ENCODE results near the gene PNO1.

The PNO1 gene

DNA sequence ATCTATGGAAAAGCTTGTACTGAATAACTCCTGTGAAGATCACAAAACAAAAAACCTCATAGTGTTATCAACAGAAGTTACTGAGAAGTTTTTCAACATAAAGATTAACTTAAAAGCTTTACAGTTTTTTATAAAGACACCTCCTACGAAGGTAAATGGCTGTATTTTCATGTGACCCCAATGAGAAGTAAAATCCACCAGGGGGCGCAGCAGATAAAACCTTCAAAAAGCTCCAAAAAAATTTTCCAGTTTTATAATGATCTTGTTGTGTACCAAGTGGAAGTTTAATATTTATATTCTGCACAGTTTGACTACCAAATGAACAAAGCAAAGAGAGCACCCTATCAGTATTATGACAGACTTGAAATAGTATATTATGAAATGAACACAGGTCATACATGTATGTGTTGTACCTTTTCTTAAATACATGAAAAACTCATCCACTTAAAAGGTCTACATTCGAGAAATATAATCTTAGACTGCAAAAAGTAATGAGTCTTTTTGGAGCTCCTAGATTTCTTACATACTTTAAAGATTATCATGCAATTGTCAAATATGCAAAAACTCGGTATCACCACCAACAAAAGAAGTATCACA, 38.5 kb downstream of the PNO1 start:
- DNase-seq = no peak

- no peak for DNase-seq
Observed at GRCh38 chr2:68200157-68200787, 42.6 kb downstream of the PNO1 start.

- no peak for DNase-seq
Observed at GRCh38 chr2:68203587-68203986, 45.9 kb downstream of the PNO1 start.

GRCh38 chr2:68206793-68207192, 49.1 kb downstream of the PNO1 start:
- DNase-seq = no peak

DNA sequence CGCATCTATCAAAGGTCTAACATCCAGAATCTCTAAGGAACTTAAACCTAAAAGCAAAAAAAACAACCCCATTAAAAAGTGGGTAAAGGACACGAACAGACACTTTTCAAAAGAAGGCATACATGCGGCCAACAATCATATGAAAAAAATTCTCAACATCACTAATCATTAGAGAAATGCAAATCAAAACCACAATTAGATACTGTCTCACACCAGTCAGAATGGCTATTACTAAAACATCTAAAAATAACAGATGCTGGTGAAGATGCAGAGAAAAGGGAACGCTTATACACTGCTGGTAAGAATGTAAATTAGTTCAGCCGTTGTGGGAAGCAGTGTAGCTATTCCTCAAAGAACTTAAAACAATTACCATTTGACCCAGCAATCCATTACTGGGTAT, 56.7 kb downstream of the PNO1 start:
- DNase-seq = no peak

DNA sequence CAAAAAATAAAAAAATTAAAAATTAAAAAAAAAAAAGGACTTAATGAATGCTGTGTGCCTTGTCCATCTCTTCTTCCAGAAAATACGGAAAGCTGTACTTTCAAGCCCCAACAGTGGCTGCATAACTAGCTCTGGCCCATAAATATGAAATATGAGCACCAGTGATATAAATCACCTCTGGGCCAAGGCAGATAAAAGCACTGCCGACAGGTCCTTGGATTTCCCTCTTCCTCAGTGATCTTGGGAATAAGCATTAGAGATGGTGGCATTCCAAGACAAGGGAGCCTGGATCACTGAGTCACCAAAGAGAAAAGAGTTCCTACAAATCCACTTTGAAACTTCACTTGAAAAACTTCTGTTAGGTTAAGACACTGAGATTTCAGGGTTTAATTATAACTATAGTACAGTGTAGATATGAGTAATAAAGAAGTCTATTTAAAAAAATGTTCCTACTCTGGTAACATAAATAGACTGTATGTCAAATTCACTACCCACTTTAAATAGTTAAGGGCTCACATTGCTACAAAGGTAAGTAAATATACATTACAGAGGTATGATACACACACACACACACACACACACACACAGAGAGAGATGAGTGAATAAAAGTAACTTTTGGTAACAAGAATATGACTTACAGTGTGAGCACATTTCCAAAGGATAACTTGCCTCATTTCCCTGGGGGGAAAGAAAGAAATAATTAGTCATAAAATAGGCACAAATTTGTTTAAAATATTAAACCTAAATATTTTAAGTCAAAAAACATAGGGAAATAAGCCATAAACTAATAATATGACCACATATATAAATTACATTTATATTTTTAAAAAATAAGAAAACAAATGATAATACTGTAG, 59.0 kb downstream of the PNO1 start:
- DNase-seq = no peak

DNA sequence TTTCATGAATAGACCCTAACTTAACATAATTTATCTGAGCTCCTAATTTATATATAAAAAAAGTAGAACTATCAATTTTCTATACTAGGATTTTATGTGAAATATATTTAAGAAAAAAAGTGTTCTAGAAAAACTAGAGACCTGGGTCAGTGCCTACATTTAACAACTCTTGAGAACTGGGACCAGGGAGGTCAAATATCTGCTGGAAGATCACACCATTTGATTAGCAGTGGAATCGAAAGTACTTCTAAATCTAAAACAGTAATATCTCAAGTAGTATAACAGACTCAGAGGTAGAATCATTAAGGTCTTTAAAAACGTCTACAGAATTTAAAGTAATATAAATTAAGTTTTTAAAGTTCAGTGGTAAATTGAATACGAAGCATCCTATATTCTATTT, 60.0 kb downstream of the PNO1 start:
- no peak for DNase-seq

GRCh38 chr2:68218343-68218901, 60.7 kb downstream of the PNO1 start:
- DNase-seq = no peak

- no peak for DNase-seq
Observed at GRCh38 chr2:68222287-68222686, 64.6 kb downstream of the PNO1 start.

DNA sequence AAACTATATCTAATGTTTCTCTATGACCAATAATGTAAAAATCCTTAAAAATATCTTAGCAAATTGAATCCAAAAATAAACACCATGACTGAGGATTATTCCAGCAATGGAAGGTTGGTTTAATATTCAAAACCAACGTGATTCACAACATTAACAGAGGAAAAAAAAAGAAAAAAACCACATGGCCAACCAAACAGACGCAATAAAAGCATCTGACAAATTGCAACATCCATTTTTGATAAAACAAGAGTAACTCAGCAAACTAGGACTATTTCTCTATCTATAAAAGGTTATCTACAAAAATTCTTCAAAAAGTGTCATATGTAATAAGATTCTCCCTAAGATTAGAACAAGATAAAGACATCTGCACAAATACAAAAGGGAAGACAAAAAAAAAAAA, 65.7 kb downstream of the PNO1 start:
- DNase-seq = no peak

- DNase-seq = no peak
Observed at GRCh38 chr2:68225119-68225632, 67.5 kb downstream of the PNO1 start.
